Right lobe of liver (tissue), 4 donors: ENCODE measurements around the gene RBM45.

ENCODE experiments used
- POLR2A ChIP-seq: fragments of 450-650 bp; IDR thresholded peaks from one replicate; pipeline ENCODE4 v1.6.1; 2017; ENCODE audit warnings: antibody characterized with exemption, mild to moderate bottlenecking
- TF ChIP-seq, protein P1 (sequence below), 4 donors: fragments of 200-600 bp in 3 of 4; fragments of 450-650 bp in 1 of 4; IDR thresholded peaks; one replicate each; pipeline versions ENCODE4 v1.5.1 to v1.8.0; 2016 to 2022; ENCODE audit warnings: antibody characterized with exemption in 4 of 4, mild to moderate bottlenecking in 2 of 4
- donor health status: DM: no; HTN: no; CAD: no.
- donor health status: DM: no; HTN: no; CAD: no.
- donor health status: DM: no; HTN: yes; CAD: no.

- TF ChIP-seq, protein P1, sequence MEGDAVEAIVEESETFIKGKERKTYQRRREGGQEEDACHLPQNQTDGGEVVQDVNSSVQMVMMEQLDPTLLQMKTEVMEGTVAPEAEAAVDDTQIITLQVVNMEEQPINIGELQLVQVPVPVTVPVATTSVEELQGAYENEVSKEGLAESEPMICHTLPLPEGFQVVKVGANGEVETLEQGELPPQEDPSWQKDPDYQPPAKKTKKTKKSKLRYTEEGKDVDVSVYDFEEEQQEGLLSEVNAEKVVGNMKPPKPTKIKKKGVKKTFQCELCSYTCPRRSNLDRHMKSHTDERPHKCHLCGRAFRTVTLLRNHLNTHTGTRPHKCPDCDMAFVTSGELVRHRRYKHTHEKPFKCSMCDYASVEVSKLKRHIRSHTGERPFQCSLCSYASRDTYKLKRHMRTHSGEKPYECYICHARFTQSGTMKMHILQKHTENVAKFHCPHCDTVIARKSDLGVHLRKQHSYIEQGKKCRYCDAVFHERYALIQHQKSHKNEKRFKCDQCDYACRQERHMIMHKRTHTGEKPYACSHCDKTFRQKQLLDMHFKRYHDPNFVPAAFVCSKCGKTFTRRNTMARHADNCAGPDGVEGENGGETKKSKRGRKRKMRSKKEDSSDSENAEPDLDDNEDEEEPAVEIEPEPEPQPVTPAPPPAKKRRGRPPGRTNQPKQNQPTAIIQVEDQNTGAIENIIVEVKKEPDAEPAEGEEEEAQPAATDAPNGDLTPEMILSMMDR (IDR thresholded peaks at IDR 0.05): no peak
- TF ChIP-seq POLR2A: no peak
Observed at GRCh38 chr2:178074123-178075005, 37.9 kb upstream of the RBM45 start.
